NCI-H187 treated with DMSO at 0.1 percent for 48 hours (cell line): ENCODE measurements around the gene THAP4.

Experiments used
- DNase-seq: peaks from one replicate; lab custom pipeline; 2025; lab: John Stamatoyannopoulos, UW

Gene THAP4

GRCh38 chr2:241563571-241563980 lies 73.4 kb downstream of the THAP4 start:
- DNase-seq = no peak

- DNase-seq = no peak
Measured at GRCh38 chr2:241563031-241563507, 73.9 kb downstream of the THAP4 start.

GRCh38 chr2:241562269-241562891 lies 74.6 kb downstream of the THAP4 start:
- no peak for DNase-seq

- no peak for DNase-seq
Measured at GRCh38 chr2:241561832-241562231, 75.1 kb downstream of the THAP4 start.

GRCh38 chr2:241560883-241561474 lies 76.0 kb downstream of the THAP4 start:
- DNase-seq = no peak

GRCh38 chr2:241560162-241560882 lies 76.6 kb downstream of the THAP4 start:
- DNase-seq = no peak

- no peak for DNase-seq
Measured at GRCh38 chr2:241559323-241560161, 77.4 kb downstream of the THAP4 start.

- DNase-seq = no peak
Measured at GRCh38 chr2:241558532-241559322, 78.2 kb downstream of the THAP4 start, which contains the start of gene BOK. TSS of gene BOK (plus strand) at chr2:241558745. CDS start at chr2:241559484, 739 bp downstream.

GRCh38 chr2:241556746-241557145 lies 80.2 kb downstream of the THAP4 start:
- DNase-seq = no peak

GRCh38 chr2:241555711-241556110 lies 81.2 kb downstream of the THAP4 start:
- DNase-seq = no peak

- DNase-seq = no peak
Measured at GRCh38 chr2:241554610-241555322, 82.2 kb downstream of the THAP4 start.

- DNase-seq = no peak
Measured at GRCh38 chr2:241553981-241554380, 83.0 kb downstream of the THAP4 start.

- no peak for DNase-seq
Measured at GRCh38 chr2:241553512-241553830, 83.5 kb downstream of the THAP4 start.

GRCh38 chr2:241551998-241552737 lies 84.8 kb downstream of the THAP4 start:
- no peak for DNase-seq

- no peak for DNase-seq
Measured at GRCh38 chr2:241551599-241551997, 85.4 kb downstream of the THAP4 start.

GRCh38 chr2:241550616-241551580 lies 86.1 kb downstream of the THAP4 start:
- peak; percentile 7 for DNase-seq

GRCh38 chr2:241548451-241548835 lies 88.5 kb downstream of the THAP4 start:
- no peak for DNase-seq

- DNase-seq = no peak
Measured at GRCh38 chr2:241547781-241548450, 89.0 kb downstream of the THAP4 start.
